ENCODE results near the gene MISP. TPM values are rescaled to one million over a fixed set of nuclear protein-coding genes. Genes with fewer than 3 reads are reported as not detected.

The MISP gene
- total and polyA plus RNA-seq, 2 experiments from 2014 or later: 43.7 to 50.9 TPM

GRCh38 chr19:780935-781334 is 30.0 kb downstream of the MISP start:
- TF ChIP-seq EZH2 (IDR thresholded peaks at IDR 0.05; ENCODE audit: borderline replicate concordance) (no peak), EZH2phosphoT487 (IDR thresholded peaks at IDR 0.05; ENCODE audit: low read depth, severe bottlenecking, unreplicated experiment) (no peak)
- TF ChIP-seq, protein P1, sequence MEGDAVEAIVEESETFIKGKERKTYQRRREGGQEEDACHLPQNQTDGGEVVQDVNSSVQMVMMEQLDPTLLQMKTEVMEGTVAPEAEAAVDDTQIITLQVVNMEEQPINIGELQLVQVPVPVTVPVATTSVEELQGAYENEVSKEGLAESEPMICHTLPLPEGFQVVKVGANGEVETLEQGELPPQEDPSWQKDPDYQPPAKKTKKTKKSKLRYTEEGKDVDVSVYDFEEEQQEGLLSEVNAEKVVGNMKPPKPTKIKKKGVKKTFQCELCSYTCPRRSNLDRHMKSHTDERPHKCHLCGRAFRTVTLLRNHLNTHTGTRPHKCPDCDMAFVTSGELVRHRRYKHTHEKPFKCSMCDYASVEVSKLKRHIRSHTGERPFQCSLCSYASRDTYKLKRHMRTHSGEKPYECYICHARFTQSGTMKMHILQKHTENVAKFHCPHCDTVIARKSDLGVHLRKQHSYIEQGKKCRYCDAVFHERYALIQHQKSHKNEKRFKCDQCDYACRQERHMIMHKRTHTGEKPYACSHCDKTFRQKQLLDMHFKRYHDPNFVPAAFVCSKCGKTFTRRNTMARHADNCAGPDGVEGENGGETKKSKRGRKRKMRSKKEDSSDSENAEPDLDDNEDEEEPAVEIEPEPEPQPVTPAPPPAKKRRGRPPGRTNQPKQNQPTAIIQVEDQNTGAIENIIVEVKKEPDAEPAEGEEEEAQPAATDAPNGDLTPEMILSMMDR (IDR thresholded peaks at IDR 0.05; ENCODE audit: poor library complexity): no peak
- H4K20me1 ChIP-seq (ENCODE audit: insufficient read depth, poor library complexity, severe bottlenecking): no peaks in the 10 kb centered on the region
- no peak overlapping the region for H3K4me3 ChIP-seq
- peak; percentile 12 for DNase-seq (ENCODE audit: low spot score)
- no peak overlapping the region for H2AFZ ChIP-seq
- peaks cover 31% of the 10 kb centered on the region for H3K79me2 ChIP-seq
- no peaks in the 10 kb centered on the region for H3K9me2 ChIP-seq (replicated peaks; ENCODE audit: insufficient read depth)
- H3K9me3 ChIP-seq (ENCODE audit: low read depth): no peaks in the 10 kb centered on the region
- 87% methylated on average over 9 of the region's 15 CpGs for WGBS (ENCODE audit: low lambda C conversion rate, missing lambda C conversion rate)
- peaks cover 33% of the 10 kb centered on the region for H3K4me1 ChIP-seq (ENCODE audit: insufficient read depth)
- H3K27ac ChIP-seq: peak overlapping the region; percentile 93
- no peaks in the 10 kb centered on the region for H3K27me3 ChIP-seq
- H3K4me2 ChIP-seq: no peak overlapping the region
- H3K36me3 ChIP-seq (replicated peaks; ENCODE audit: insufficient read depth, low read depth): no peaks in the 10 kb centered on the region

- Histone ChIP-seq H3K79me2 (peaks cover 31% of the 10 kb centered on the region), H3K4me2 (peak overlapping the region; percentile 80), H3K27me3 (no peaks in the 10 kb centered on the region), H3K9me2 (replicated peaks; ENCODE audit: insufficient read depth) (no peaks in the 10 kb centered on the region), H3K4me3 (no peak overlapping the region), H3K36me3 (replicated peaks; ENCODE audit: insufficient read depth, low read depth) (no peaks in the 10 kb centered on the region), H2AFZ (peak overlapping the region; percentile 59), H3K27ac (peak overlapping the region; percentile 93), H4K20me1 (ENCODE audit: insufficient read depth, poor library complexity, severe bottlenecking) (no peaks in the 10 kb centered on the region), H3K4me1 (ENCODE audit: insufficient read depth) (peaks cover 33% of the 10 kb centered on the region), H3K9me3 (ENCODE audit: low read depth) (no peaks in the 10 kb centered on the region)
- no peak for TF ChIP-seq EZH2phosphoT487 (IDR thresholded peaks at IDR 0.05; ENCODE audit: low read depth, severe bottlenecking, unreplicated experiment)
- no peak for TF ChIP-seq EZH2 (IDR thresholded peaks at IDR 0.05; ENCODE audit: borderline replicate concordance)
- TF ChIP-seq, protein P1 (IDR thresholded peaks at IDR 0.05; ENCODE audit: poor library complexity): no peak
- 94% methylated on average over 12 of the region's 19 CpGs for WGBS (ENCODE audit: low lambda C conversion rate, missing lambda C conversion rate)
- no peak for DNase-seq (ENCODE audit: low spot score)
These were observed 30.9 kb downstream of the MISP start for GRCh38 chr19:781800-782184.

DNA sequence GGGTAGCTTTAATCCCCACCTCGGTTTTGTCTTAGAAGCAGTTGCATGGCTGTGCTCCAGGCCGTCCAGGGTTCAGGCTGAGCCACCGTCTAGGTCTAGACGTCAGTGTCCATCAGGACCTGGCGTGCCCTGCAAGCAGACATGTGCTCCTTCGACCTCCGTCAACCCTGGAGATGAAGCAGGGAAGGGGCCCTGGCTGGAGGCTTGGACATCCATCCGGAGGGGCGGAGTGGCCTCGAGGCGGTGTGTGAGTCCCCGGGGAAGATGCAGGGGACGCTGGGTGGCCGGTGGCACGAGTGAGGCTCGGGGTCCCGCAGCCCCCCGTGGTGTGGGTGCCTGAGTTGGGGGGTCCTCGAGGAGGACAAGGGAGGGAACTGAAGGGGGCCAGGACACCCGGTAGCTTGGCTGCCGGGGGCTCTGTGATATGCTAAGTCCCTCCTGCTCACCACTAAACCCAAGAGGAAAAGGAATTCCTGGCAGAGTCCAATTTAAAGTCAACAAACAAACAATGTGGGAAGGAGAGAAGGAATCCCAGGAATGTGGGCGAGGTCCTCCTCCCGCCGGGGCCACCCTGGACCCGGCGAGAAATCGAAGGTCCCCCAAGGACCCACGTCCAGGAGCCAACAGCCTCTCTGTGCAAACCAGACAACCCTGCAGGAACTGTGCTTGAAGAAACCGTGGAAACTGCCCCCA is 31.4 kb downstream of the MISP start:
- no peaks in the 10 kb centered on the region for H4K20me1 ChIP-seq (ENCODE audit: insufficient read depth, poor library complexity, severe bottlenecking)
- peak; percentile 68 for DNase-seq (ENCODE audit: low spot score)
- no peaks in the 10 kb centered on the region for H3K9me2 ChIP-seq (replicated peaks; ENCODE audit: insufficient read depth)
- H3K4me1 ChIP-seq (ENCODE audit: insufficient read depth): peaks cover 33% of the 10 kb centered on the region
- peaks cover 31% of the 10 kb centered on the region for H3K79me2 ChIP-seq
- 14% methylated on average over 29 of the region's 29 CpGs for WGBS (ENCODE audit: low lambda C conversion rate, missing lambda C conversion rate)
- H3K27ac ChIP-seq: peak overlapping the region; percentile 93
- H2AFZ ChIP-seq: peak overlapping the region; percentile 59
- peak overlapping the region; percentile 17 for H3K4me3 ChIP-seq
- TF ChIP-seq EZH2 (IDR thresholded peaks at IDR 0.05; ENCODE audit: borderline replicate concordance): no peak
- TF ChIP-seq EZH2phosphoT487 (IDR thresholded peaks at IDR 0.05; ENCODE audit: low read depth, severe bottlenecking, unreplicated experiment): no peak
- TF ChIP-seq, protein P1 (IDR thresholded peaks at IDR 0.05; ENCODE audit: poor library complexity): no peak
- H3K9me3 ChIP-seq (ENCODE audit: low read depth): no peaks in the 10 kb centered on the region
- no peaks in the 10 kb centered on the region for H3K27me3 ChIP-seq
- H3K4me2 ChIP-seq: peak overlapping the region; percentile 80
- H3K36me3 ChIP-seq (replicated peaks; ENCODE audit: insufficient read depth, low read depth): no peaks in the 10 kb centered on the region

Measured in hepatocyte (in vitro differentiated cells).